Gastroesophageal sphincter (tissue), 4 donors: ENCODE results near the gene CHMP6. TPM values are rescaled to one million over a fixed set of nuclear protein-coding genes. Genes with fewer than 3 reads are reported as not detected.

Experiments used
- ATAC-seq: fragments of 150-250 bp; one replicate; pipeline ENCODE4 v1.9.1; 2016; ENCODE audit warnings: mild to moderate bottlenecking, moderate library complexity
- H3K27ac ChIP-seq, 4 donors: fragments of 200-600 bp; sonication (generic) in 3 of 4; 1 replicate in 3 of 4; 2 replicates in 1 of 4; pipeline ENCODE4 v1.5.1; 2016 to 2019
- H3K27me3 ChIP-seq: fragments of 200-600 bp; sonication (generic); one replicate; pipeline ENCODE4 v1.5.1; 2019
- H3K36me3 ChIP-seq, 2 donors: fragments of 200-600 bp; sonication (generic); one replicate each; pipeline ENCODE4 v1.5.1; 2019; ENCODE audit warnings: control low read depth in 1 of 2
- H3K4me1 ChIP-seq, 3 donors: fragments of 200-600 bp; sonication (generic); 1 replicate in 2 of 3; 2 replicates in 1 of 3; pipeline ENCODE4 v1.5.1; 2016 to 2019; ENCODE audit warnings: control low read depth in 2 of 3
- H3K4me3 ChIP-seq, 2 donors: fragments of 200-600 bp; sonication (generic); one replicate each; pipeline ENCODE4 v1.5.1; 2019; ENCODE audit warnings: mild to moderate bottlenecking in 1 of 2, moderate library complexity in 1 of 2
- H3K9me3 ChIP-seq, 3 donors: fragments of 200-600 bp; sonication (generic); one replicate each; pipeline ENCODE4 v1.5.1; 2017 to 2019; ENCODE audit warnings: control low read depth in 2 of 3
- CTCF ChIP-seq, 4 experiments: fragments of 200-600 bp in 2 of 4; fragments of 450-650 bp in 2 of 4; sonication (generic) in 1 of 4; IDR thresholded peaks; one replicate each; pipeline ENCODE4 v1.5.1; 2017 to 2019; ENCODE audit warnings: antibody characterized with exemption in 4 of 4, mild to moderate bottlenecking in 2 of 4, moderate library complexity in 2 of 4
- EP300 ChIP-seq: sonication (generic); formaldehyde crosslinking; IDR thresholded peaks from one replicate; pipeline ENCODE4 v1.6.1; 2017; ENCODE audit warnings: antibody characterized with exemption, mild to moderate bottlenecking
- POLR2A ChIP-seq, 2 donors: fragments of 450-650 bp; IDR thresholded peaks; one replicate each; pipeline ENCODE4 v1.6.1; 2017; ENCODE audit warnings: antibody characterized with exemption in 2 of 2, mild to moderate bottlenecking in 2 of 2, moderate library complexity in 1 of 2
- POLR2AphosphoS5 ChIP-seq: sonication (generic); formaldehyde crosslinking; IDR thresholded peaks from one replicate; pipeline ENCODE4 v1.6.1; 2017; ENCODE audit warnings: antibody characterized with exemption
- WGBS, 2 donors: methylation state at CpG; one replicate each; pipeline ENCODE4 v1.1.5; 2018; ENCODE audit warnings: low coverage in 1 of 2; 5-methylcytosine and 5-hydroxymethylcytosine counted together
- total RNA-seq, 4 donors: library from RNA; depleted of rRNA; stranded (reverse); fragments of >200 nt; gene quantifications; one replicate each; pipeline ENCODE4 v1.1.0, GENCODE V29; 2016

The CHMP6 gene
- total RNA-seq, 4 donors from 2014 or later, result 17.6 to 26.0 (median 19.0) TPM

DNA sequence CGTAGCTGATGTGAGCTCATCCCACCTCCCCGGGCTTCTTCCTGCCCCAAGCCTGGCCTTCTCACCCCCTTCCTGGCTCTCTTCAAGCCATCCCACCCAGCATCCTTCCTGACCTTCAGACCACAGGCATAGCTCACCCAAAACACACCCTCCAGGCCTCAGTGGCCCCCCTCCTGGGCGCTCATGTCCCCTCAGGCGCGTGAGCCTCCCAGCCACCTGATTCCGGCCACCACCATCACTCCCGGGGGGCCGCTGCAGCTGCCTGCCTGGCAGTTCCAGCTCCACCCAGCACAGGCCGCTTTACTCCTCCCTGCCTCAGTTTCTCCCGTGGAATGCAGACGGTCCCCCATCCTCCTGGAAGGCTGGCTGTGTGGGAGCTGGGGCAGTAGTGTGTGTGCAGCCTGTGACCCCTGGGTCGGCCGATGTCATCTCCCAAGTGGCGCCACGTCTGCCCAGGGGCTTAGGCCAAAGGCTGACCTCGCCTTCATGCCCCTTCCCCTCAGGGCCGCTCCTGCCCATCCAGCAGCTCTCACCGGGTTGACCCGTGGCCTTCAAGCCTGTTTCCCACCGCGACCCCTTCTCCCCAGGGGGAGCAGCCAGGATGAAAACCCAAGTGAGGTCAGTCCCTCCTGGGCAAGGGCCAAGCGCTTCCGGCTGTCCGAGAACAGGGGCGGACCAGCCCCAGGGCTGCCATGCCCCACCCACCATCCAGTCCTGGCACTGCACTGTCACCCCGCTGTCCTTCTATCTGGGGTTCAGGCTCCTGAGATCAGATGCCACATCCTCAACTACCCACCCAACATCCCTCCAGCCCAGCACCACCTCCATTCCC, 11.9 kb upstream of the CHMP6 start:
- no peak overlapping the region for H3K27ac ChIP-seq
- peaks cover 2 to 38% (median 8%) of the 10 kb centered on the region in 3 donors for H3K4me1 ChIP-seq
- peaks cover 25% of the 10 kb centered on the region for H3K27me3 ChIP-seq
- 93 to 96% methylated on average over 7 of the region's 26 CpGs for WGBS, 2 donors
- H3K4me3 ChIP-seq, result no peak overlapping the region
- no peaks in the 10 kb centered on the region for H3K9me3 ChIP-seq
- TF ChIP-seq POLR2AphosphoS5 (no peak), POLR2A (IDR thresholded peaks at IDR 0.05) (no peak), EP300 (no peak), CTCF (IDR thresholded peaks at IDR 0.05) (no peak)
- H3K36me3 ChIP-seq, result no peaks in the 10 kb centered on the region
- ATAC-seq, result no peak

GRCh38 chr17:80980397-80981061, 11.1 kb upstream of the CHMP6 start:
- H3K9me3 ChIP-seq, result no peaks in the 10 kb centered on the region
- H3K36me3 ChIP-seq, result no peaks in the 10 kb centered on the region
- WGBS, 2 donors, result 34 to 35% methylated on average over 5 to 6 of the region's 7 CpGs
- peaks cover 2 to 44% (median 8%) of the 10 kb centered on the region in 3 donors for H3K4me1 ChIP-seq
- peak overlapping the region in 1 of 4 donors; percentile 60 for H3K27ac ChIP-seq
- H3K27me3 ChIP-seq, result peaks cover 25% of the 10 kb centered on the region
- ATAC-seq, result no peak
- peak overlapping the region in 1 of 2 donors; percentile 41 for H3K4me3 ChIP-seq
- TF ChIP-seq CTCF (IDR thresholded peaks at IDR 0.05) (no peak), POLR2AphosphoS5 (no peak), EP300 (no peak), POLR2A (IDR thresholded peaks at IDR 0.05) (no peak)

- no peaks in the 10 kb centered on the region for H3K36me3 ChIP-seq
- H3K4me1 ChIP-seq, result peaks cover 2 to 44% (median 8%) of the 10 kb centered on the region in 3 donors
- TF ChIP-seq POLR2A (IDR thresholded peaks at IDR 0.05) (no peak), CTCF (IDR thresholded peaks at IDR 0.05) (peak in 3 of 4 experiments; percentile 85 to 96 (median 90))
- 0 to 8% methylated on average over 12 to 13 of the region's 65 CpGs for WGBS, 2 donors
- H3K9me3 ChIP-seq, result no peaks in the 10 kb centered on the region
- H3K27me3 ChIP-seq, result peaks cover 25% of the 10 kb centered on the region
- peak overlapping the region in 1 of 4 donors; percentile 60 for H3K27ac ChIP-seq
- H3K4me3 ChIP-seq, result peak overlapping the region in 1 of 2 donors; percentile 41
- ATAC-seq, result no peak
Measured at GRCh38 chr17:80981062-80981902, 10.4 kb upstream of the CHMP6 start.

- Histone ChIP-seq H3K4me3 (no peak overlapping the region), H3K36me3 (no peaks in the 10 kb centered on the region), H3K9me3 (no peaks in the 10 kb centered on the region), H3K4me1 (peaks cover 2 to 47% (median 8%) of the 10 kb centered on the region in 3 donors), H3K27ac (peak overlapping the region in 1 of 4 donors; percentile 60), H3K27me3 (peaks cover 25% of the 10 kb centered on the region)
- WGBS, 2 donors, result no CpG with 5 or more reads among the region's 17 CpGs
- TF ChIP-seq CTCF (IDR thresholded peaks at IDR 0.05), result no peak
- TF ChIP-seq EP300, result no peak
- TF ChIP-seq POLR2AphosphoS5, result no peak
- no peak for ATAC-seq
Measured at GRCh38 chr17:80981929-80982425, 9.7 kb upstream of the CHMP6 start.
